Measurements from ENCODE around the gene CORT.
A peak's percentile ranks its signal among the peaks of the same experiment; 100 is the strongest.

Gene CORT

DNA sequence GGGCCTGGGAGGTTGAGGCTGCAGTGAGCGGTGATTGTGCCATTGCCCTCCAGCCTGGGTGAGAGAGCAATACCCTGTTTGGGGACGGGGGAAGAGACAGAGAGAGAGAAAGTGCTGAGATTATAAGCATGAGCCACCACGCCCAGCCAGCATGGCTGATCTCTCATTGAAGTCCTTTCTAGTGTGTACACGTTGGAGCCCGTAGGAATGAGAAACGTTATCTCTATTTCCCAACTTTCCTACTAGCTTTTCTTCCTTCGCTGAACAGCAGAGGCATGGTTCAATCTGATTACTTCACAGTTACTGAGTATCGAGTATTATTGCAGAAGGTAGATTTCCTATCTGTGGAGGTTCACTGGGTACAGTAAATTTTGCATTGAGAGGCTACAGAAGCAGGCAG, 29.5 kb downstream of the CORT start:
- no peak for DNase-seq

DNA sequence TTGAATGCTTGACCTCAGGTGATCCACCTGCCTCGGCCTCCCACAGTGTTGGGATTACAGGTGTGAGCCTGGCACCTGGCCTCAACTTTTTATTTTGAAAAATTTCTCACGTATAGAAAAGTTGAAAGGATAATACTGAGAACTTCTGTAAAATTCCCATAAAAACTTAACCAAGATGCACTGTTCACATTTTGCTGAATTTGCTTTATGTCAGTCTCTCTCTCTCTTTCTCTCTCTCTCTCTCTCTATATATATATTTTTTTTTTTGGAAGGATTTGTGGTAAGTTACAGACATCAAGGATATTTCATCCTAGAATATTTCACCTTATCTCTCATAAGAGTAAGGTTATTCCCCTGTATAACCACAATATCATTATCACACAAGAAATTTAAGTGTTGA, 30.8 kb downstream of the CORT start:
- DNase-seq: no peak

DNA sequence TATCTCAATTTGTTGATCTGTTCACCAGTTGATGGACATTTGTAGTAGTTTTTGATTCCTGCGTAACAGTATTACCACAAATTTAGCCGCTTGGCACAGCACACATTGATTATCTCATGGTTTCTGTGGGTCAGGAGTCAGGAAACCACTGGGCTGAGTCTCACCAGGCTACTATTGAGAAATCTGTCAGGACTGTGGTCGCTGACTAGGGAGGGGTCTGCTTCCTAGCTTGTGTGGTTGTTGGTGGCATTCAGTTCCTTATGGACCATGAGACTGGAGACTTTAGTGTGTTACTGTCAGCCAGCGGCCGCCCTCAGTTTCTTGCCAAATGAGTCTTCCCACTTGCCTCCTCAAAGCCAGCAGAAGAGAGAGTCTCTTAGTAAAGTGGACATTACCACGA, 34.7 kb downstream of the CORT start:
- no peak for DNase-seq

DNA sequence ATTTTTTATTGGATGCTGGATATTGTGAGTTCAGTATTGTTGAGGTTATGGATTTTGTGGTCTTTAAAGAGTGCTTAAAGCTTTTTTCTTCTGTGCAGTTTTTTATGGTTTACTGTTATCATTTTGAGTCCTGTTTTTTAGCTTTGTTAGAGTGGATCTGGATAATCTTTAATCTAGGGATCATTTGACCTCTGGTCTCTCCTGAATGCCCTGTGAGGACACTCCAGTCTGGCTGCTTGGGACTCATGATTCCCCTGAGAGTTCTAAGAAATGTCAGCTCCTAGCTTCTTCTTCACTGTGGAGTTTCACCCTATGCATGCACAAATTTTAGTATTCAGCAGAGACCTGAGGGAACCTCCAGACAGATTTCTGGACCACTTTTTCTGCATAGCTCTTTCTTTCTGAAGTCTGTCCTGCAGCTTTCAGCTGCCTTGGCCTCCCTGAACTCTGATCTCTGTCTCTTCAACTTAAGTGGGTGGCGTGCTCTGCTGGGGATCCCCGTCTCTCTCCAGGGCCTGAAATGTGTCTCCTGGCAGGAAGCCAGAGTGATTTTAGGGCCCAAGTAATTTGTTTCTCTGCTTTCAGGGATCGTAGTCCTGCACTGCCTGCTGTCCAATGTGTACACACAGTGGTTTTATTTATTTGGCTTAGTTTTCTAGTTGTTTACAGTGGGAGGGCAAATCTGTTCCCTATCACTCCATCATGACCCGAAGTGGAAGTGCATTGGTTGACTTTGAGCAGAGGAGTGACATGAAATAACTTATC, 39.6 kb downstream of the CORT start:
- no peak for DNase-seq

DNA sequence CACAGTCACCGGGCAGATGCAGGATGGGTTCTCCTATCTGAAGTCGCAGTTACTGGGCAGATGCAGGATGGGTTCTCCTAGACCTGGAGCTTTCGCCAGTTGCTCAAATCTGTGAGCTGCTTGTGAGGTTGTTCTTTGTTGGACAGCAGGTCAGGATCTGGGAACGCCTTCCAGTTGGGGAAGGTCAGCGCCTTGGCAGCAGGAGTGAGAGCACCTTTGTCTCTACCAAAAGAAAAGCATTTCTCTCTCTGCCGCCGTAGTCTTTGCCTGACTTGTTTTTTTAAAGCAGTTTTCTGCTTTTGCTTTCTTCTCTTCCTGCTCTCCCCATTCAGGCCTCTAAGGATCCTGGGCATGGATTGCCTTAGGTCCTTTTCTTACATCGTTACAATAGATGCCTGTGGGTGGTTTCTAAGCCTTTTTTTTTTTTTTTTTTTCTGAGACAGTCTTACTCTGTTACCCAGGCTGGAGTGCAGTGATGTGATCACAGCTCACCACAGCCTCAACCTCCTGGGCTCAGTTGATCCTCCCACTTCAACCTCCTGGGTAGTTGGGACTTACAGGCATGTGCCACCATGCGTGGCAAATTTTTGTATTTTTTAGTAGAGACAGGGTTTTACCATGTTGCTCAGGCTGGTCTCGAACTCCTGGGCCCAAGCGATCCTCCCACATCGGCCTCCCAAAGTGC, 40.6 kb downstream of the CORT start:
- DNase-seq: no peak

DNA sequence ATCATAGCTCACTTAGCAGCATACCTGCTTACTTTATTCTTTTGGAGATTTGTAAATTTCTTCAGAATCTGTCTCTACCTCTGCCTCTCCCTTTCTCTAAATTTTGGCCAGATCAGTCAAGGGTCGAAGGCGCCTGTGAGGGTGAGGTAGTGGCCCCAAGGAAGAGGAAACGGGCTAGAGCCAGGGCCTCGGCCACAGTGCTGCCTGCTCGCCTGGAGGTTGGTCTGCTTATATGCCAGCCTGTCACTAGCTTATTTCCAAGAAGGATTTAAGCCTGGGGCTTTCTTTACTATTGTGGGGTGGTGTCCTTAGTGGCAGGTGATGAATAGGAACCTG, 44.6 kb downstream of the CORT start:
- DNase-seq: no peak

DNA sequence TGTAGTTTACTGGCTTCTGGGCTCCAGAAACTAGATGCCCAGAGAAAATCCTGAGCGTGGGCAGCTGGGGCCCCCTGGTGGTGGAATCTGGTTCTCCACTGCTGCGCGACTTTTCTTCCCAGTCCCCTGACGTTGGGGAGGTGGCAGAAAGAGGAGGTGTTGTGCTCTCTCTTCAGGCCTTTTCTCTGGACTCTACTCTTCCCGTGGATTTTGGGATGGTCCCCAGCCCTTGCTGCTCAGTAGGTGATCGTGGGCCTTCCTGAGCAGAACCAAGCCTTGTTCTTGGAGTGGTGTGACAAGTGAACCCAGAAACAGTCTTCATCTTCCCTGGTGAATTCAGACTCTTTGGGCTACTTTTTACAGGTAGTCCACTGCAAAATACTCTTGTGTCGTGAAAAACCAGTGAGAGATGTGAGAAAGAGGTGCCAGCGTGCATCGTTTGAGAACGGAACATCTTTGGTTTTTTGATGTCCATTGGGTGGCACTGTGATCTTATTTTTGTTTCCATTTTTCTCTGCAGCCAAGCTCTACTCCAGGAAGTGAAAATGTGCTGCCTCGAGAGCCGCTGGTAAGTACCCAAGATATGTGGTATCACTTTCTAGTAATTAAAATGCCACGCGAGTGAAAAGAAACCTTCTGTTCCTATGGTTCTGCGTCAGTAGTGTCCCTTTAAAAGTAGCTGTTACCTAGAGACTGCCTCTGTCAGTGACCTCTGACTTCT, 45.1 kb downstream of the CORT start:
- peak; percentile 43 for DNase-seq

DNA sequence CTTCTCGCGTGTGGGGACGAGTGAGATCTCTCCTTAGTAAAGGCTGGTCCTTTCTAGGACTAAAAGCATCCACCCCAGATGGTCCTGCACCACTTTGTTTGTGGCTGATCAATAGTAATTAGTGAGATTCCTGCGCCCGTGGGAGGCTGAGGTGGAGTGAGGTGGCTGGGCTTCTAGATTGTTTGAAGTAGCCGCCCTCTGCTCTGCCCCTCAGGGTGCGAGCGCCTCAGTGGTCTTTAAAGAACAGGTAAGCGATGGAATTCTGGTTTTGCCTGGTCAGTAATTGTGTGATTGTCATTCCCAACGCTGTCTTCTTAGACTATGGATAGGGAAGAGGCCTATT, 45.6 kb downstream of the CORT start:
- DNase-seq: no peak

DNA sequence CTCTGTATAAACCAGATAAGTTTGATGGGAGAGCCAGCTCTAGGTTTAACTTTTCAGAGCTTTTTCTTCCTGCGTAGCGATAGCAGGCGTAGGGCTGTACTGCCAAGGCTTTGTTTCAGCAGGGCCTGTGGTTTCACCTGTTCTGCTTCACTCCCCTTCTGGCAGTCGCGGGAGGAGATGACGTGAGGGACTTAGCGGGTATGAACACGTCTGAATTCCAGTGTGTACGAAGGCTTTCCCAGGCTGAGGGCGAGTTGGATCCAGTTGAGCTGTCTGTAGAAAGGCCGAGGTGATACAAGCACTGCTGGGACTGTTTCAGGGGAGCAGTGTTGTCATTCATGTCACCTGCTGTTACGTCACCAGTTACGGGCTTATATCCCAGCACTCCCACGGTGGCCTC, 46.1 kb downstream of the CORT start:
- DNase-seq: no peak

DNA sequence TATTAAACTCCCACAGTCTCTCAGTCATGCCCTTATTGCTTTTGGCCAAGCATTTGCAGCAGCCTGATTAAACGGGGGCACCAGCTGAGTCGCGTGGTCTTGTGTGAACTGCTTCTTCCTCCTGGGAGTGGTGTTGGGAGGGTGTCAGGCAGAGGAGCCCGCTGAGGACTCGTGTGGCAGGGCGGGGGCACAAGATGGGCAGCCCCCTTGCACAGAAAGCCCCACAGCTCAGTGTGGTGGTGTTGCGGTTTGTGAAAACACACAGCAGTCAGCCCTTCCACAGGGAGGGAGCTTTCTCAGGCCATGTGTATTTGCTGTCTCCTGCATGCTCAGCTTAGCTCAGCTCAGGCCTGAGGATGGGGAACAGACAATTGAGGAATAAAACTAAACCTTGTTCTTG, 47.3 kb downstream of the CORT start:
- no peak for DNase-seq

DNA sequence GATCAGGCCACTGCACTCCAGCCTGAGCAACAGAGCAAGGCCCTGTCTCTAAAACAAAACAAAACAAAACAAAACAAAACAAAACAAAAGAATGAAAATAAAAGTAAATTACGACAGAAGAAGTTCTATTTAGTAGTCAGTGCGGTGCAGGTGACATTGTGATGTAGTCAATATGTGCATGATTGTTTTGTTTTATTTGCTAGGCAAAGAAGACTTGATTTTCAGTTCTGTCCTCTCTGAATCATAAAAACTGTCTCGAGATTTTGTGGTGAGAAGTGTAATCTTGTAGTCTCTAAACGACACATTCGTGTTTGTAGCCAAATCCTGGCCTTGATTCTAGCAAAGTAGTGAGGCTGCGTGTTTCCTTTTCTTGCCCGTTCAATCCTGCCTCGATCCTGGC, 48.4 kb downstream of the CORT start:
- DNase-seq: no peak

All from NCI-H446 treated with DMSO at 0.1 percent for 48 hours (cell line).